Stimulated activated CD8-positive, alpha-beta memory T cell treated with anti-CD3 and anti-CD28 coated beads, Interleukin-4, amount 100 ng/mL, for 4 hours (primary cell): ENCODE measurements around the gene BRD7.

Source experiments
- DNase-seq, 2 donors: peaks; one replicate each; pipeline ENCODE4 v3.0.0-alpha.2; 2020; ENCODE audit warnings: low read depth in 2 of 2, low spot score in 1 of 2

The BRD7 gene

DNA sequence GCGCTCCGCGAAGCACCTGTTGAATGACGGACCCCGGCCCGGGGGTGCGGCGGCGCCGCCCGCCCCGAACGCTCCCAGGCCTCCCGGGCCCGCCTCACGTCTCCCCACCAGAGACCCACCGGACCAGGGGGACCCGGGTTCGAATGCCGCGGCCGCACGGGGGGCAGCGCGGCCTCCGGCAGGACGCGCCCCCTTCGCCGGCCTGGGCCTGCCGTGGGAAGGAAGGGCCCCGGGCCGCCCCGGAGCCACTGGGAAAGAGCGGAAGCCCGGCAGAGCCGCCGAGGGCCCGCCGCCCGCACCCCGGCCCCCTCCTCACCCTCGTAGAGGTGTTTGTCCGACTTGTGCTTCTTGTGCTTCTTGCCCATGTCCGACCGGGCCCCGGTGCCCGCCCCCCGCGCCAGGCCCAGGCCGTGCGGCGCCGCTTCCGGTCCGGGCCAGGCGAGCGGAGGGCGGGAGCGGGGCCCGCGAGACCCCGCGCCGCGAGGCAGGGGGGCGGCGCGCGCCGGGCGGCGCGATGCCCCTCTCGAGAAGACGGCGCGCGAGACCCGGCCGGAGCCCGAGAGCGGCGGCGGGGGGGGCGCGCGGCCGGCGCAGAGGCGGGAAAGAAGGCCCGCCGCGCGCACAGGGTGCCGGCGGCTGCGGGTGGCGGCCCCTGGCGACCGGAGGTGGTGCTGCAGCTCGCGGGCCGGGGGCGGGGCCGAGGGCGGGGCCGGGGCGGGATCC is at the start of gene BRD7:
Gene BRD7 (minus strand): TSS at position 579 of the 723 bp plus-strand sequence. CDS start 214 bp downstream, at position 365.
- peak; percentile 31 to 35 for DNase-seq

DNA sequence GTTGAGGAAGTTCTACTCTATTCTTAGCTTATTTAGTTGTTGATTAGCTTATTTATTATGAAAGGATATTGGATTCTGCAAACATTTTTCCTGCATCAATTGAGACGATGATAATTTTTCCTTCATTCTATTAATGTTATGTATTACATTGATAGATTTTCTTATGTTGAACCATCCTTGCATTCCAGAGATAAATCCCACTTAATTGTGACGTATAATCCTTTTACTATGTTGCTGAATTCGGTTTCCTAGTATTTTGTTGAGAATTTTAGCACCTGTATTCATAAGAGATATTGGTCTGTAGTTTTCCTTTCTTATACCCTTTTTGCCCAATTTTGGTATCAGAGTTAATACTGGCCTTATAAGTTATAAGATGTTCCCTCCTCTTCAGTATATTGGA is 47.6 kb upstream of the BRD7 start:
- DNase-seq, result no peak

DNA sequence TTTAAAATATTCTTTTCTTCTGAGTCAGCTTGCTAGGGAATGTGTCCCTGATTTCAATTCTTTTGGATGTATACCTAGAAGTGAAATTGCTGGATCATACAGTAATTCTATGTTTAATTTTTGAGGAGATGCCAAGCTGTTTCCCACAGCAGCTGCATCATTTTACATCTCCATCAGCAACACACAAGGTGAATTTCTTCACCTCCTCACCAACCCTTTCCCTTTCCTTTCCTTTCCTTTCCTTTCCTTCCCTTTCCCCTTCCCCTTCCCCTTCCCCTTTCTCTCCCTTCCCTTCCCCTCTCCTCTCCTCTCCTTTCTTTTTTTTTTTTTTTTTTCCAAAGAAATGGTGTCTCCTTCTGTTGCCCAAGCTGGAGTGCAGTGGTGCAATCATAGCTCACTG is 45.4 kb upstream of the BRD7 start:
- no peak for DNase-seq

DNA sequence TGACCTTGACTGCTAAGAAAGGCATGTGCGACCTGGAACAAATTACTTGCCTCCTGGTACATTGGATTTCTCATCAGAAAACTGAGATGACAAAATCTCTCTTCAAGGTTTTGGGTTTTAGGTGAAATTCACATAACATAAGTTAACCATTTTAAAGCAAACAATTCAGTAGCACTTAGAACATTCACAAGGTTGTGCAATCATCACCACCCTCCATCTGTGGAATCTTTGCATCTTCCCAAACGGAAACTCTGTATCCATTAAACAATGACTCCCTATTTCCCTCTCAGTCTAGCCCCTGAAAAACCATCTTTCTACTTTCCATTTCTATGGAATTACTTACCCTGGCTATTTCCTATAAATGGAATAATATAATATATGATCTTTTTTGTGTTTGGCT is 42.2 kb upstream of the BRD7 start:
- DNase-seq, result no peak

DNA sequence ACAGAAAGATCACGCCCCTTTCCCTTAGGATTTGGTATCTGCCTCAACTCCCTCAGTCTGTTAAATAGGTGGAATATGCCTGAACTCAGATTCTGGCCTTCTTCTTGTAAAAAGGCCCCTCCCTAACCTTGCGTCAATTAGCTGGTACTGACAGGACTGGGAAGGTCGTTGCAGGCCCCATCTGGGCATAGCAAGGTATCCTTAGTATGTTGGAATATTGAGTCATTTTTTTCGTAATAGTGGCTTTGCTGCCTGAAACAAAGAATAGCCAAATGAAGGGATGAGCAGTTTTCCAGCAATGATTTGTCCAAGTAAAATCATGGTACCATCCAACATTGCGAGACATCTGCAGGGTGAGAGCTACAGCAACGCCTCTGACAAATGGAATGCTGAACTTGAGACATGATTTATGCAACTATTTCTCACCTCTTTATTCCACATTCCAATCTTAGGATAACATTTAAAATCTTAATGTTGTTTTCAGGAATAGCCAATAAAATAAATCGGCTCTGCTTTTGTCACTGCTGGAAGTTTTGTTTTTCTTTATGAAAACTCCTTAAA is 39.3 kb upstream of the BRD7 start:
- DNase-seq, result no peak

DNA sequence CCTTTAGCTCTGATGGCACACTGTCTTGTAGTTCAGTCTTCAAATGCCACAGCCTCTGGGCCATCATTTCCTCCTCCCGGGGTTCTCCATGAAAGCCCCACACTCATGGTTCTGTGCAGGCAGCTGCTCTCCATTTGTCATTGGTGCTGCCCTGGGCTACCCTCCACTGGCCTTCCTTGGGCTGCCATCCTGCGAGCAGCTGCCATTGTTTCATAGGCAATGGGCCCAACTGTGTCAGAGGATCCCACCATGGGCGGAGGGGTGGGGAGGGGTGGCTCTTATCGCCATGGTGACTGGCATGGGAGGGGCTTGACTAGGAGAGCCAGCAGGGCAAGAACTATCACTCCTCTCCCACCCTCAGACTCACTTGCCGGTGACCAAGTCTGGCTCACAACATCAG is 38.6 kb upstream of the BRD7 start:
- DNase-seq, result no peak

DNA sequence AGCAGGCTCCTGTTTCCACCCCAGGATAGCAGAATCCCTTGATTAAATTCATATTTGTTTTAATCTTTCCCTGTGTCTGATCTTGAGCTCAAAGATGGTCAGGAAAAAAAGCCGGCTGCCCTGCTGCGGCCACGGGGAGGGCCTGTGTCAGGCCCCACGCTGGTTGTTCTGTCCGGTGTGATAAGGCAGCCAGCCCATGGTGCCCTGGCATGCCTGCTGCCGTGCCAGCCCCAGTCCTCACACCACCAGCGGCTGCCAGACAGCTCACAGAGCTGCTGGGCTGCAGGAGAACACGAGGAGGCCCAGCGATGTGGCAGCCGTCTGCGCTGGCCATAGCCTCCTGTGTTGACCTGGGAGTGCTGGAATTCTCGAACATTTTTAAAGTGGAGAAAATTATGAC is 34.7 kb upstream of the BRD7 start:
- DNase-seq, result no peak

DNA sequence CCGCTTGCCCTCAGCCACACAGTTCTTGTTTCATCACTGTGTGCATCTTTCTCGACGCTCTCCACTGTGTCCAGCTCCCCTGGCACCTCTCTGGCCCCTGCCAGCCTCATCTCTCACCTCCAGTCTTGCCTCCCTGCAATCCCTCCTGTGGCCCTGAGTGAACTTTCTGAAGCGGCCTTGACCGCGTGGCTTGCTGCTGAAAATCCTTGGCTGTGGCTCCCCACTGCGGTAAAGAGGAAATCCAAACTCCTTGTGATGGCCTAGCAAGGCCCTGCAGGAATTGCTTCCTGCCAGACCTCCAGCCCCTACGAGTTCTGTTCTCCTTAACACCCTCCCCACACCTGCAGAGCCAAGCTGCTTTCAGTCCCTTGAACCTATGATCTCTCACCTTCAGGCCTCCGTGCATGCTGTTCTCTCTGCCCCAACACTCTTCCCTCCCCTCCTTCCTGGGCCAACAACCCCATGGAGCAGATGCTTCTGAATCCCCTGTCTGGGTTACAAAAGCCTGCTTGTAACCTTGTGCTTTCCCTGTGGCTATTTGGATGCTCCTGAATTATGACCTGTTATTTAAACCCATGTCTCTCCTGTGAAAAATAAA is 33.6 kb upstream of the BRD7 start:
- no peak for DNase-seq

DNA sequence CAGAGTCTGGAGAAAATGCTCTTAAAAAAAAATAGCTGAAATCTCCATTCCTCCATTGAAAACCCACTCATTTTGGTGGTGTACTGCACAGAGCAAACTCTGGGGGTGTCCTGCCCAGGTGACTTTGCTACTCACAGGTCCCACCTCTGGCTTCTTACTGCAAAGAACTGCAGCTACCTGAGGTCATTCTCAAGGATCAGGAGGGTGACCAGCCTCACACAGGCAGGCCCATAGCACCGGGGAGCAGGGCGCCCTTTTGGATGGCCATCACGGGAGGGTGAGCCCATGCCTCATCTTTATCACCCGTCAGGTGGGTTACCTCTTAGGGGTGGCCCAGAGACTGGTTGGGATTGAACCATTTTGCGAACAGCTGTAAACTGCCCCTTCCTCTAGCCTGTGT is 32.6 kb upstream of the BRD7 start:
- no peak for DNase-seq

DNA sequence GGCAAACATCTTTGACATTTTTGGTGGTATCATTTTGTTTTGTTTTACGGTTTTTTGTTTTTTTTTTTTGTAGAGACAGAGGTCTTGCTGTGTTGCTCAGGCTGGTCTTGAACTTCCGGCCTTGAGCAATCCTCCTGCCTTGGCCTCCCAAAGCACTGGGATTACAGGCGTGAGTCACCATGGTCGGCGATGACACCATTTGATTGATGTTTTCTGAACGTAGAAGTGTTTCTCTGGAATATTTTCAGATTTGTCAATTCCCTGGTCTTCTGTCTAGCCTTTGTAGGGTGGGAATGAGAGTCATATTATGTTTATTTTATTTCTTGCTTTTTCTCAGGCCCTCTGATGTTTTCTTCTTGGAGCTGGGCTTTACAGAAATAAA is 32.2 kb upstream of the BRD7 start:
- DNase-seq, result no peak

DNA sequence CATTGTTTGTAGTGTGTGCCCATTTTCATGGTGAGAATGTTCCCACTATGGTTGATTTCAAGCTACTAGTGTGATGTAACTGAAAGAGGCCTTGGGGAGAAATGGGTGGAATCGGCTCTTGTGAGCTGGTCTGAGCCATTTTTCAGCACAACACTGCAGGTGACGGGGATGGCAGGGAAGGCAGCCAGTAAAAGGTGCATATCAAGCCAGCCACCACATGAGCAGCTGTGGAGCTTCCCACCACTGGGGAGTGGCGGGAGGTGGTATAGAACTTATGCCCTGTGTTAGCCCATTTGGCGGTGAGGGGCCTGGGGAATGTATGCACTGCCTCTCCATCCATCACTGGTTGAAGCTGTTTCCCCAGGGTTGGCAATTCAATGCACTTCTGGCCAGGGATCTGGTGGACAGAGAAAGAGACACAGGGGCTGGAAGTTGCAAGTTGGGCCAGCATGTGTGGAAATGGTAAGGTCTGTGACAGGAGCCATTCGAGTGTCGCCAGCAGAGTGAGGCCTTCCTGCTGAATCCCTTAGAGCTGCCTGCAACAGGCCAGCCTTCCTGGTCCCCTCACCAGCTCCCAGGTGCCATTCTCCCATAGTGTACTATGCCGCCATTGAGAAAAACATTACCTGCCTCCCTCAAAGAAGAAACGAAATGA is 31.7 kb upstream of the BRD7 start:
- no peak for DNase-seq

DNA sequence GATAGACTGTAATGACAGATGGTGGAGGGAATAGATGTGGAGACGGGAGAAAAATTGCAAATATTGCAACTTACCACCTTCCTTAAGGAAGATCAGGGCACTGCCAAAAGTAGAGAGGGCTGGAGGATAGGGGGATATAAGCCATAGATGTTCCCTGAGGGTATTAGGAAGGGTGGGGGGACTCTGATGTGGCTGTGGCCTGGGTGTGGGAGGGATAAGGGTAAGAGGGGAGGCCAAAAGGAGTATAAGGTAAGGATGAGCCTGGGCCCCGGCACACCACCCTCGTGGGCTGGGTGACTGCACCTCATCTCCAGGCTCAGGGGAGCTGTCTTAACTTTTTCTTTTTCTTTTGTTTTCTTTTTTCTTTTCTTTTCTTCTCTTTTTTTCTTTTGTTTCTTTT is 30.6 kb upstream of the BRD7 start:
- no peak for DNase-seq

DNA sequence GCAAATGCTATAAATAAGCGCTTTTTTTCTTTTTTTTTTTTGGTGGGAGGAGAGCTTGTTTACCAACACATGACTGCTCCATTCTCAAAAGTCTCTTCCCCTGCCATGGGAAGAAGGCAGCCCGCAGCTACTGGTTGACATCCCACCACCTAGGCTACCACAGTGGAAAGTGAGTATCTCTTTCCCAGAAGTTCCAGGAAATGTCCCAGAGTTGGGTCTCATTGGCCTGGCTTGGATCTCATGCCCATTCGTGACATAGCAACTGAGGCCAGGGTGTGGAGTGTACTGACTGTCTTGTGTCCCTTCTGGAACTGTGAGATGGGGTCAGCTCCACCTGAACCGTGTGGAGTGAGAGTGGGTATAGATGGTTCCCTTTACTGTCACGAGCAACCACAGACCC is 29.5 kb upstream of the BRD7 start:
- DNase-seq, result no peak

DNA sequence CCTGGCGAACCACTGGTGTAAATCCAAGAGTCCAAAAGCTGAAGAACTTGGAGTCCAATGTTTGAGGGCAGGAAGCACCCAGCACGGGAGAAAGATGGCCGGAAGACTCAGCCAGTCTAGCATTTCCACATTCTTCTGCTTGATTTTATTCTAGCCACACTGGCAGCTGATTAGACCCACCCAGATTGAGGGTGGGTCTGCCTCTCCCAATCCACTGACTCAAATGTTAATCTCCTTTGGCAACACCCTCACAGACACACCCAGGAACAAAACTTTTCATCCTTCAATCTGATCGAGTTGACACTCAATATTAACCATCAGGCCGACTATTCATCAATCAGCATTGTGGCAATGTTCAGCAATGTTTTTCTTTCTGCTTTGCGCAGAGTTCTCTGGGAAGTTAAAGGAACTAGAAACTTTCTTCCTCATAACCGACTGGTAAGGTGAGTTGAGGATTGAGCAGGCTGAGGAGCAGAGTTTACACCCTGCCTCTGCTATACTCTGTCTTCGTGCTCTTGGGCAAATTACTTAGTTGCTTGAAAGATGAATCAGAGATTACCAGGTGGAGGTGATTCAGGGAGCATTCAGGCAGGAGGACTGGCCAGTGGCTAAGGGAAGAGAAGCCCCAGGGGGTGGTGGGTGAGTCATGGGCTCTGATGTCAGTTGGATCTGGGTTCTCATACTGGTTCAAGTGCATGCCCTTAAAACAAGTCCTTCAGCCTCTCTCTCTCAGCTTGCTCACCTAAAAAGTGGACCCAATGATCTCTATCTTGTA is 28.2 kb upstream of the BRD7 start:
- DNase-seq, result no peak

DNA sequence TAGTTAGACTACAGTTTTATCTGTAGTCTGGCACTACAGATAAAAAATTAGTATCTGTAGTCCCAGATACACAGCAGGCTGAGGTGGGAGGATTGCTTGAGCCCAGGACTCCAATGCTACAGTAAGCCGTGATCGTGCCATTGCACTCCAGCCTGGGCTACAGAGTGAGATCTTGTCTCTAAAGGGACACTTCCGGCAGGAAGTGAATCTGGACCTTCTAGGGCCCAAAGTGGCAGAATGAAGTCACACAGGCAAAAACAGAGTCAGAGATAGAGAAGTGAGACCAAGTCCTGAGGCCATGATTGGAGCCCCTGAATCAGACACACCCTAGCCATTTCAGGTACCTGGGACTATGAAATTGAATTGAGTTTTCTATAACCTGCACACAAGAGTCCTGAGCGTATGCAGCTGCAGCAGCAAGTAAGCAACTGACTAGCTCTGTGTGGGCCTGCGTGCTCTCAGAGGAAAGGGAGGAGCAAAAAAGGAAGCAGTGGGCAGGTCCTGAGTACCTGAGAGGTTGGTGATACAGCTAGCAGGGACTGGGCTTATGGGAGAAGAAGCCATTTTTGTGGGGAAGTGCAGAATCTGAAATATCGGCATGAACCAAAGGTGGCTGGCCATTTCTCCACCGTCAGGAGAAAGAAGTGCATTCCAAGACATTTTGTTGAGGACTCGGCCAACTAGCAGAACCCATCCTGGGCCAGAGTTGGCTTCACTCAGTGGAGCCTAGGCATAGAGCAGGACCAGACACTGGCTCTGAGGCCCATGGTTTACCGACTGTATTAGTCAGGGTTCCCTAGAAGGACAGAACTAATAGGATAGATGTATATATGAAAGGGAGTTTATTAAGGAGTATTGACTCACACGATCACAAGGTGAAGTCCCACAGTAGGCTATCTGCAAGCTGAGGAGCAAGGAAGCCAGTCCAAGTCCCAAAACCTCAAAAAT is 27.2 kb upstream of the BRD7 start:
- no peak for DNase-seq

DNA sequence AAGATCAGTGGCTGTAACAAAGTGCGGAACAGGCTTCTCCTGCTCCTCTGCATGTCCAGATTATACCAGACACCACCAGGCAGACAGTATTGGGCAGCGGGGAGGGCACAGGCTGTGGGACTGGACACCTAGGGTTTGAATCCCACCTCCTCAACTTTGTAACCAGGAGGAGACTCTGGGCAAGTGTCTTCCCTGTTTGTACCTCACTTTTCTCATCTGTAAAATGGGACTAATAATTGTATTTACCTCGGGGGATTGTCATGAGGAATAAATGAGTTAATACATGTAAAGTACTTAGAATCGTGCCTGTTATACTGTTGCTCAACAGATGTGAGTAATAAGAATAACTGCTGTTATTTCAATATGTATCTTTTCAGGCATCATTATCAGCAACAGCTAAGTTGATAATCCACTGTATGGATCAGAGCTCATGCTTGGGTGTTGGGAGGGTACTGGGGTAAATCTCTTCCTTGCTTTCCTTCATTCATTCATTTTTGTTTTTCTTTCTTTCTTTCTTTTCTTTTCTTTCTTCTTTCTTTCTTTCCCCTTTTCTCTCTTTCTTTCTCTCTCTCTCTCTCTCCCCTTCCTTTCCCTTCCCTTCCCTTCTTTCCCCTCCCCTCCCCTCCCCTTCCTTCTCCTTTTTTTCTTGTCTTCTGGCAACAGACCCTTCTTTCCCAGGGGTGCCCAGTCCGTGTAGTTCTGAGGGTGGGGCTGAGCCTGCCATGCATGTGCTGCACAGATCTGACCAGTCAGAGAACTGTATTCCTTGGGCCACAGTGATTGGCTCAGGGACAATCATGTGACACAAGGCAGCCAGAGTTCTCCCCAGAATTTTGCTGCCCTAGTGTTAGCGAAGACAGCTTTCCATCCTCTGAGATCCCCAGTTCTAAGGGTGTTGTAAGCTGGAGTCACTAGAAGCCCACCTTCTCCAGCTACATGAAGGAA is 25.3 kb upstream of the BRD7 start:
- no peak for DNase-seq

DNA sequence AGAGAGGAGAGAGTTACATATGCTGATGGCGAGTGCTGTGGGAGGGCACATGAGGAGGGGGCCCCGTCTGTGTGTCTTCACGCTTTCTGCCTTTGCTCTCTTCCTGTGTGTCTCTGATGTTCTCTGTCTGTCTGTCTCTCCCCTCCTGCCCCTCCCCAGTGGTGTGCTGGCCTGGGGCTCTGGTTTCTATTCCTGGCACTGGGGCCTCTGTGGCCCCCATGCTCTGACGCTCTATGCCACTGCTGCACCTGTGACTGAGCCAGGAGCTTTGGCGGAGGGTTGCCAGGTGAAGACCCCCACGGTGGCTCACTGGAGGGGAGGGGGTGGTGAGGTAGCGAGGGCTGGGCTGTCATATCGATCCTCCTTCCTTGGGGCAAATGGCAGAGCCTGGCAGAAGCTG is 24.6 kb upstream of the BRD7 start:
- no peak for DNase-seq

DNA sequence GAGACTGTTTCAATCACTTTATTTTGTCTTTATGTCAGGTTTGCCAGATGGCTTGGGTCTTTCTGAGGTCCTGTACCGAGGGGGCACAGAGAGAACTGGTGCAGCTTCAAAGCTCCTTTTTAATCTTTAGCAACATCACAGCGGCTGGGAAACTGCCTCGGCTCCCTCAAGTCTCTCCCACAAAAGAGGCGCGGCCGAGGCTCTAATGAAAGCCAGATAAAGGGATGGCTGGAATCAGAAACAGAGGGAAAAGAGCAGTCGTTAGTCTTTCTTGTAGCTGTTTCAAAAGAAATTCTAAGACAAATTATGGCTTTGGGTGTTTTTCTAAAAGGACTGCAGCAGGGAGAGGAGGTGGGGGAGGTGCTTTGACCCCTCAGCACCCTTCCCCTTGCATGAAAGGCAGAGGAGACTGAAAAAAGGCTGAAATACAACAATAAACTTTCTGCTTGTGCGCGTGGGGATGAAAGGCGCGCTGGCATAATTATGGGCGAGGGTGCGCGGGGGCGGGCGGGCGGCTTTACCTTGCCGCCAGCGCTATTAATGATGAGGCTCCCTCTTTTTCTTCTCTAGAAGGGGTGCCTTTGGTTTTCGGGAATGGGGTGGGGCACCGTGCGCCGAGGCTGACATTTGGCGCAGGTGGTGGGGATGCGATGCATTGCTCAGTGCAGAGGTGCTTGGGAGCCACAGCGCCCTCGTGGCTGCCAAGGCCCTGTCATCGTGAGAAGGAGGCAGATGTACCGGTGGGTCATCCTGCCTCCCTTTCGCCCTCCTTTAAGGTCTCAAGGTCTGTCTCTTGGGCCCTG is 22.3 kb upstream of the BRD7 start:
- no peak for DNase-seq

DNA sequence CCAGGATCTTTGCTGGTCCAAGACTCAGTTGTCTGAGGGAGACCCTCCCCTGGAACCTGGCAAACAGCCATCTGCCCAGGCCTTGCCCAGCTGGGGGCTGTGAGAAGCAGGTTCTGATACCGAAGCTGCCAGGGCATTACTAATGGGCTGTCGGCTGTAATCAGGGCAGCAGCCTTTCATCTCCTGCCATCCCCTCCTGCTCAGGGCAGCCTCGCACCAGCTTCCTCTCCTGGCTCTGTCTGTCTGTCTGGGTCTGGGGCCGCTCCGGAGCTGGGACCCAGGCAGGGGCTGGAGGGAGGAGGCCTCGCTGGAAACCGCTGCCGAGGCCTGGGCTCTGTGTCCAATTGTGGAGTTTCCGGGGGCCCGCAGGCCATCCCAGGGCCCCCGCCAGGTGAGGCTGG is 21.6 kb upstream of the BRD7 start:
- no peak for DNase-seq
